Loucy (cell line): ENCODE data around the gene PLGLB2.
"Not testable (repeated sequence)": the region's sequence is repeated elsewhere in the genome, so short reads cannot be mapped to it uniquely, and the experiment has no call there.

Experiments
- CTCF ChIP-seq: fragments of 200-600 bp; sonication (generic); conservative IDR thresholded peaks from 2 replicates; pipeline ENCODE4 v1.5.1; 2014; ENCODE audit warnings: mild to moderate bottlenecking, antibody characterized with exemption, low read length
- EZH2phosphoT487 ChIP-seq: fragments of 200-600 bp; IDR thresholded peaks from 2 replicates; pipeline ENCODE4 v1.6.1; 2018; ENCODE audit warnings: antibody characterized with exemption, mild to moderate bottlenecking, moderate library complexity, borderline replicate concordance

- TF ChIP-seq CTCF, EZH2phosphoT487: not testable (repeated sequence)
Observed at GRCh38 chr2:87743638-87744037, 4.2 kb upstream of the PLGLB2 start.
